K562 (cell line): ENCODE measurements around the gene COL13A1. TPM values are rescaled to one million over a fixed set of nuclear protein-coding genes. Genes with fewer than 3 reads are reported as not detected.
A peak's percentile ranks its signal among the peaks of the same experiment; 100 is the strongest.

Experiments
- ATAC-seq: fragments of 200-7000 bp; cut with Tn5 transposase; 3 replicates; pipeline ENCODE4 v1.9.1; 2020; ENCODE audit warnings: moderate library complexity
- BruUV-seq: library from RNA; stranded (reverse); fragments of 400-500 nt; replicated peaks from 2 replicates; lab custom pipeline; 2021; lab: Mats Ljungman, UMichigan
- CTCF ChIA-PET: fragments of 300-600 bp; formaldehyde crosslinking; extraction: SDS; loops from one replicate; lab custom pipeline; 2021; ENCODE audit warnings: low intra/inter-chr PET ratio; lab: Yijun Ruan, JAX
- POLR2A ChIA-PET: fragments of 300-600, 350-650 bp; sonication (Branson Sonifier 250); formaldehyde crosslinking; extraction: SDS; loops from one replicate; lab custom pipeline; 2021; ENCODE audit warnings: antibody characterized with exemption, inconsistent platforms; lab: Yijun Ruan, JAX
- DNase-seq, 4 experiments: peaks; one replicate each; pipeline versions ENCODE4 v3.0.0 to v3.0.0-alpha.2; 2011 to 2018; ENCODE audit warnings: low spot score in 3 of 4, mixed read lengths in 3 of 4; ENCODE audit errors: extremely low read depth in 1 of 4
- FAIRE-seq: peaks from 2 replicates; lab custom pipeline; 2011; peaks lifted over from hg19 to GRCh38; lab: Jason Lieb, UNC
- H2AFZ ChIP-seq: 2 replicates; pipeline ENCODE4 v1.6.0; 2011; ENCODE audit warnings: low read depth, low read length, control low read depth, inconsistent platforms
- H3K27ac ChIP-seq: fragments of 200-600 bp; 3 replicates; pipeline ENCODE4 v1.8.0; 2011; ENCODE audit warnings: low read depth, mild to moderate bottlenecking, control low read depth, inconsistent platforms, low read length, moderate library complexity, mixed read lengths; ENCODE audit errors: extremely low read depth
- H3K27me3 ChIP-seq, 2 experiments: fragments of 300-600 bp in 1 of 2; 2 replicates in 1 of 2; 3 replicates in 1 of 2; pipeline versions ENCODE4 v1.6.0 to v1.8.0; 2011; ENCODE audit warnings: inconsistent platforms in 2 of 2, low read length in 2 of 2, mild to moderate bottlenecking in 1 of 2, mixed read lengths in 1 of 2, moderate library complexity in 1 of 2; ENCODE audit not compliant: control insufficient read depth in 2 of 2, insufficient read depth in 2 of 2
- H3K36me3 ChIP-seq: fragments of 300-600 bp; 3 replicates; pipeline ENCODE4 v1.8.0; 2011; ENCODE audit warnings: mild to moderate bottlenecking, low read length, inconsistent platforms; ENCODE audit not compliant: control insufficient read depth, insufficient read depth
- H3K4me1 ChIP-seq, 2 experiments: fragments of 200-600 bp in 1 of 2; replicated peaks in 1 of 2; 2 replicates in 1 of 2; 3 replicates in 1 of 2; pipeline versions ENCODE4 v1.5.1 to v1.8.0; 2011; ENCODE audit warnings: inconsistent platforms in 2 of 2, low read length in 2 of 2, mild to moderate bottlenecking in 1 of 2, mixed read lengths in 1 of 2, moderate library complexity in 1 of 2; ENCODE audit not compliant: control insufficient read depth in 2 of 2, insufficient read depth in 2 of 2
- H3K4me2 ChIP-seq: 2 replicates; pipeline ENCODE4 v1.6.1; 2011; ENCODE audit warnings: low read length, control low read depth, inconsistent platforms, mixed read lengths; ENCODE audit not compliant: insufficient read depth
- H3K4me3 ChIP-seq: fragments of 200-600 bp; sonication (generic), shearing (Covaris generic); 2 replicates; pipeline ENCODE4 v1.5.1; 2016; ENCODE audit warnings: control low read depth, inconsistent platforms
- H3K79me2 ChIP-seq: fragments of 200-600 bp; 3 replicates; pipeline ENCODE4 v1.8.0; 2011; ENCODE audit warnings: low read length, inconsistent platforms; ENCODE audit not compliant: control insufficient read depth, insufficient read depth
- H3K9ac ChIP-seq, 2 experiments: 2 replicates each; pipeline versions ENCODE4 v1.6.0 to v1.6.1; 2011; ENCODE audit warnings: low read depth in 2 of 2, low read length in 2 of 2, control low read depth in 1 of 2, inconsistent platforms in 1 of 2, mild to moderate bottlenecking in 1 of 2, mixed read lengths in 1 of 2; ENCODE audit not compliant: insufficient read depth in 1 of 2
- H3K9me1 ChIP-seq: one replicate; pipeline ENCODE4 v1.6.0; 2011; ENCODE audit warnings: inconsistent platforms, mild to moderate bottlenecking, low read length, moderate library complexity; ENCODE audit not compliant: control insufficient read depth, insufficient read depth
- H3K9me3 ChIP-seq: replicated peaks from 2 replicates; pipeline ENCODE4 v1.5.1; 2011; ENCODE audit warnings: low read depth, low read length, inconsistent platforms; ENCODE audit not compliant: control insufficient read depth, insufficient read depth
- H4K20me1 ChIP-seq: replicated peaks from 2 replicates; pipeline ENCODE4 v1.6.1; 2011; ENCODE audit warnings: low read length, inconsistent platforms, mixed read lengths; ENCODE audit not compliant: control insufficient read depth, insufficient read depth
- CHD2 ChIP-seq: IDR thresholded peaks from 2 replicates; pipeline ENCODE4 v1.6.1; 2011; ENCODE audit warnings: low read depth, low read length
- HDAC3 ChIP-seq: fragments of 450-650 bp; IDR thresholded peaks from 2 replicates; pipeline ENCODE4 v1.6.1; 2018; ENCODE audit warnings: borderline replicate concordance, mild to moderate bottlenecking, moderate library complexity; ENCODE audit not compliant: partially characterized antibody
- HSF4 ChIP-seq: fragments of 250-450 bp; sonication (Bioruptor Pico); IDR thresholded peaks from 2 replicates; pipeline ENCODE4 v2.1.2; 2022; ENCODE audit warnings: mild to moderate bottlenecking, moderate library complexity, borderline replicate concordance
- JUND ChIP-seq, 2 experiments: IDR thresholded peaks; 2 replicates in 1 of 2; 3 replicates in 1 of 2; pipeline ENCODE4 v1.6.1; 2011; ENCODE audit warnings: borderline replicate concordance in 2 of 2, low read depth in 2 of 2, low read length in 2 of 2, improper control_type of control experiment in 1 of 2, missing biosample characterization in 1 of 2, missing genetic modification characterization in 1 of 2, missing genetic modification reagents in 1 of 2
- MLX ChIP-seq, 2 experiments: fragments of 450-650 bp in 1 of 2; sonication (generic) in 1 of 2; formaldehyde crosslinking; conservative IDR thresholded peaks; 2 replicates each; pipeline versions ENCODE4 v1.4.0 to v1.8.1; 2020 to 2022; ENCODE audit warnings: mild to moderate bottlenecking in 1 of 2, missing genetic modification reagents in 1 of 2
- NCOA4 ChIP-seq: fragments of 450-650 bp; IDR thresholded peaks from 2 replicates; pipeline ENCODE4 v1.6.1; 2018; ENCODE audit warnings: mild to moderate bottlenecking; ENCODE audit not compliant: partially characterized antibody
- POLR2A ChIP-seq: fragments of 450-650 bp; conservative IDR thresholded peaks from 2 replicates; pipeline ENCODE4 v1.6.1; 2016
- RBM15 ChIP-seq: fragments of 200-400 bp; formaldehyde crosslinking; IDR thresholded peaks from 2 replicates; pipeline ENCODE4 v1.6.1; 2018; ENCODE audit warnings: mild to moderate bottlenecking, low read length, moderate library complexity; ENCODE audit not compliant: insufficient read depth
- RFX5 ChIP-seq: IDR thresholded peaks from 2 replicates; pipeline ENCODE4 v1.6.1; 2011; ENCODE audit warnings: low read depth, mild to moderate bottlenecking, improper control_type of control experiment, low read length
- RNF2 ChIP-seq: sonication (generic); IDR thresholded peaks from 2 replicates; pipeline ENCODE4 v1.6.1; 2016
- SMAD2 ChIP-seq: fragments of 150-350 bp; IDR thresholded peaks from 2 replicates; pipeline ENCODE4 v1.6.1; 2014; ENCODE audit warnings: low read depth, mild to moderate bottlenecking, low read length
- TAF1 ChIP-seq: IDR thresholded peaks from 2 replicates; pipeline ENCODE4 v1.6.1; 2011; ENCODE audit warnings: mild to moderate bottlenecking, low read length, moderate library complexity; ENCODE audit not compliant: insufficient read depth, control insufficient read depth, severe bottlenecking; ENCODE audit errors: extremely low read depth
- ZNF165 ChIP-seq: fragments of 250-450 bp; sonication (Bioruptor Pico); IDR thresholded peaks from 2 replicates; pipeline ENCODE4 v1.4.0; 2020; ENCODE audit warnings: borderline replicate concordance
- ZNF232 ChIP-seq: sonication (generic); formaldehyde crosslinking; IDR thresholded peaks from 2 replicates; pipeline ENCODE4 v1.8.0; 2022; ENCODE audit warnings: mild to moderate bottlenecking, missing genetic modification reagents
- ZNF324 ChIP-seq: fragments of 250-450 bp; sonication (Bioruptor Pico); IDR thresholded peaks from 2 replicates; pipeline ENCODE4 v1.4.0; 2020; ENCODE audit warnings: mild to moderate bottlenecking
- ZNF584 ChIP-seq: fragments of 200-800 bp; sonication (Bioruptor generic); IDR thresholded peaks from 2 replicates; pipeline ENCODE4 v1.6.1; 2016; ENCODE audit warnings: low read depth, mild to moderate bottlenecking, missing genetic modification characterization, missing compliant biosample characterization
- ZNF699 ChIP-seq: fragments of 250-450 bp; sonication (Bioruptor Pico); IDR thresholded peaks from 2 replicates; pipeline ENCODE4 v1.8.0; 2021; ENCODE audit warnings: mild to moderate bottlenecking, moderate library complexity; ENCODE audit not compliant: insufficient replicate concordance
- WGBS: fragments of 100-300 bp; shearing (Covaris generic); methylation state at CpG from one replicate; pipeline ENCODE4 v1.1.6; 2016; ENCODE audit warnings: low coverage, mixed read lengths; ENCODE audit not compliant: insufficient coverage; ENCODE audit errors: missing lambda C conversion rate; 5-methylcytosine and 5-hydroxymethylcytosine counted together
- in situ Hi-C: fragments of 300-500 bp; cut with MboI; formaldehyde crosslinking; loops from 4 replicates; pipeline ENCODE4 v1.15.0; 2018; ENCODE audit warnings: inconsistent platforms, mixed read lengths
- intact Hi-C: fragments of 100-400 bp; cut with micrococcal nuclease; formaldehyde crosslinking; loops from 2 replicates; pipeline ENCODE4 v1.14.2; 2022
- polyA plus RNA-seq, 8 experiments: library from polyadenylated mRNA; depleted of rRNA in 4 of 8; stranded (reverse) in 5 of 8; unstranded in 3 of 8; fragments of >200 nt; fragmentation: Nextera tagmentation in 2 of 8; fragmentation: Illumina TruSeq in 1 of 8; extraction: Ambion mirVana in 2 of 8; extraction: Trizol in 1 of 8; gene quantifications; 2 replicates each; pipeline versions ENCODE4 v1.2.1 to v1.2.3, GENCODE V29; 2011 to 2014; ENCODE audit warnings: inconsistent platforms in 1 of 8, missing spikeins in 1 of 8
- total RNA-seq, 7 experiments: library from RNA; depleted of rRNA in 6 of 7; stranded (reverse); fragments of >200 nt in 6 of 7; fragmentation: Illumina TruSeq in 2 of 7; extraction: Trizol in 2 of 7; gene quantifications; 2 replicates each; pipeline versions ENCODE4 v1.2.1 to v1.2.3, GENCODE V29; 2011 to 2021; ENCODE audit warnings: low replicate concordance in 1 of 7

COL13A1 gene
- total and polyA plus RNA-seq, 9 of the 15 experiments (the other 6 are each of a cell fraction or from before 2014, with no cell fraction given), result not detected

- no peak for TF ChIP-seq SMAD2
These were observed 74.6 kb downstream of the COL13A1 start (continued) for GRCh38 chr10:69876286-69876685.

GRCh38 chr10:69876931-69877330 lies 75.2 kb downstream of the COL13A1 start:
- POLR2A ChIA-PET, result interaction anchor here (0.6 kb wide), 1 partner anchor 50 kb away, joined by 3 read pairs; no protein-coding TSS in a partner anchor
- BruUV-seq, result no TSS peak
- Histone ChIP-seq H3K27ac (no peak overlapping the region), H4K20me1 (peaks cover 34% of the 10 kb centered on the region), H3K36me3 (no peaks in the 10 kb centered on the region), H3K4me3 (no peak overlapping the region)
- intact Hi-C loops, result no loop called here
- DNase-seq, result no peak
- TF ChIP-seq CHD2 (no peak), ZNF324 (CRISPR knock-in tag) (no peak), JUND (IDR thresholded peaks at IDR 0.05; ENCODE audit: borderline replicate concordance, low read depth, low read length) (no peak), JUND (tag; IDR thresholded peaks at IDR 0.05; ENCODE audit: borderline replicate concordance, low read depth, low read length) (no peak), TAF1 (no peak), POLR2A (no peak), HDAC3 (no peak), RBM15 (no peak), HSF4 (CRISPR knock-in tag) (no peak), MLX (CRISPR knock-in tag; conservative IDR thresholded peaks at IDR 0.05) (no peak), ZNF165 (CRISPR knock-in tag) (no peak), RNF2 (no peak), ZNF699 (CRISPR knock-in tag) (no peak), NCOA4 (no peak), RFX5 (no peak), ZNF584 (no peak), ZNF232 (CRISPR knock-in tag) (no peak)
- TF ChIP-seq, all 486 proteins: peak for 0
- H3K9me3 ChIP-seq, result no peaks in the 10 kb centered on the region
- no peak for ATAC-seq
- in situ Hi-C loops, result no loop called here
- no peaks in the 10 kb centered on the region for H3K79me2 ChIP-seq
- H3K9ac ChIP-seq, result peak overlapping the region in 1 of 2 experiments; percentile 17; a peak in 1 of 4 replicates
- peaks cover 40 to 84% of the 10 kb centered on the region in 2 experiments for H3K27me3 ChIP-seq
- no peaks in the 10 kb centered on the region for H3K4me1 ChIP-seq
- no peak overlapping the region for H3K4me2 ChIP-seq
- WGBS, result 0% methylated on average over 3 of the region's 3 CpGs
- FAIRE-seq, result no peak
- CTCF ChIA-PET, result no interaction called here
- H2AFZ ChIP-seq, result no peak overlapping the region
- H3K9me1 ChIP-seq, result no peaks in the 10 kb centered on the region
